Suppressor macrophage treated with lipopolysaccharide for 1 hour (primary cell): ENCODE data around the gene RNF19B.

Experiments used
- DNase-seq, 3 donors: peaks; one replicate each; pipeline ENCODE4 v3.0.0-alpha.2; 2020 to 2022

RNF19B gene

DNA sequence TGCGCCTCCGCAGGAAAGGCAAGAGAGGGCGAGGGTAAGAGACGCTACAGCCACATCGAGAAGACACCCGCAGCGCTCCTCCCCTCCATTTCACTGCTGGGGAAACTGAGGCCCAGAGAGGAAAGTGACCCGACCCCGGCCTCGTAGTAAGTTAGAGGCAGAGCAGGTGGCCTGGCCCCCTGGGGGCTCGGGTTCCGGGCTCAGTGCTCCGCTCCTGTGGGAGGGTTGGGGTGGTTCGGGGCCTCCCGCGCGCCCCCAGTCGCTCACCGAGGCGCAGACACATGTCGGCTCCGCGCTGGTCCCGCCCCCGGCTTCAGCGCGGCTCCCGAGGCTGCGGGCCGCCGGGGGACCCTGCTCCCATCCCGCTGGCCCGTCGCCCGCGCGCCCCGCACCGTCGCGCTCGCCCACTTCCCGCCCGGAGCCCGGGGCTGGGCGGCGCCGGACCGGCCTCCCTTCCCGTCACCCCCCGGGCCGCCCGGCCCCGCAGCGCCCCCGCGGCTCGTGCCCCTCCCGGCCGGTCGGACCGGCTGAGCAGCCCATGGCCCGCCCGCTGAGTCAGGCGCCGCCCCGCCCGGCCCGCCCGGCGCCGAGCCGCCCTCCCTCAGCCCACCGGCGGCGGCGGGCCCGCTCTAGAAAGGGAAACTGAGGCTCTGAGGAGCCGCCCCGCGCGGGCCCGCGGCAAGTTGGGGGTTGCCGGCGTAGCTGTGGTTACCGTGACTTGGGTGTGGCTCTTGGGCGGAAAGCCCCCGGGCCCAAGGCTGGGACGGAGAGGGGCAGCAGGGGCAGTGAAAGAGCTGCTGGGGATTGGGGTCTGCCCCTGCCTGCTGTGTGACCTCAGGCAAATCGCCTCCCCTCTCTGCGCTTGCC is 63.4 kb downstream of the RNF19B start, which contains the start of gene TMEM54:
Gene TMEM54, minus strand, starts transcription at position 434 of the 867 bp plus-strand sequence. Its CDS starts 151 bp downstream, at position 283.
- peak in 2 of 3 donors; percentile 61 to 76 for DNase-seq

DNA sequence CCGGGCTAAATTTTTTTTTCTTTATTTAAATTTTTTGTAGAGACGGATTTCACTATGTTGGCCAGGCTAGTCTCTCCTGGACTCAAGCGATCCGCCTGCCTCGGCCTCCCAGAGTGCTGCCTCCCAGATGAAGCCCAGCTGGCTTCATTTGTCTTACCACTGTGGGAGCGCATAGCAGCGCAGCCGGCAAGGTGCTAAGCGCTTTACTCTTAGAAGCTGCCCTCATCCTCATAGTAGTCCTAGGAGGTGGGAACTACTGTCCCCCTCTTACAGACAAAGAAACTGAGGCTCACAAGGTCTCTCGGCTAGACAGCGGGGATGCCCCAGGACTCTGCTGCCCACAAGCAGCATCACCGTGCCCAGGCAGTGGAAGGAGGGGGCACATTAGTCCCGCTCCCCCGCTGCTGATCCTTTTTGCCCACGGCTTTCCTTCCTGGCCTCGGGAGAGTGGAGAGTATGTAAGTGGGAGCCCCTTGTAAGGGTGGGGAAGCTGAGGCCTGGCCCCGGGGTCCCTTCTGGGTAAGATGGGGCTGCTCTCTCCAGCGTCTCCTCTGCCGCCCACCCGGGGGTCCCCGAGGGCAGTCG is 64.1 kb downstream of the RNF19B start:
- no peak for DNase-seq

DNA sequence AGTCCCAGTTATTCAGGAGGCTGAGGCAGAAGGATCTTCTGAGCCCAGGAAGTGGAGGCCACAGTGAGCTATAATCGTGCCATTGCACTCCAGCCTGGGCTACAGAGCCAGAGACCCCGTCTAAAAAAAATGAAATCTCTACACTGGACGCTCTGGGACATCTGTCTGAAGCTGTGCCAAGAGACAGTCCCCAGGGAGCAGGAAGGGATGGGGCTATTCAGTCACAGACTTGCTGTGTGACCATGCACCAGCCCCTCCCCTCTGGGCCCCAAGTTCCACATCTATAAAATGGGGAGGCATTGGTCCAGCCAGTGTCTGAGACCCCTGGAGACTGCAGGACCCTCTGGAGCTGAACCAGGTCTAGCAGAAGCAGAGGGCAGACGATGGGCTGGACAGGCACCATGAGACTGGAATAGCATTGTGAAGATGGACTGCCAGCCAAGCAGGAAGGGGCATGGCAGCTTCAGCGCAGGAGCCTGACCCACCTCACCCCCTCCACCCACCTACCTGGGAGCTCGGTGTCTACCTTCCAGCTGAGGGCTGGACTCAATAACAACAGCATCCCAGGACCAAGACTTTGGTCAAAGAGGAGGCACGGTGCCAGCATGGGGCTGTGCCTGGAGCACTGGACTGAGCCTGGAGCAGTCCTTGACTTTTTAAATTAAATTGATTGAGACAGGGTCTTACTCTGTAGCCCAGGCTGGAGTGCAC is 64.9 kb downstream of the RNF19B start:
- DNase-seq: no peak

DNA sequence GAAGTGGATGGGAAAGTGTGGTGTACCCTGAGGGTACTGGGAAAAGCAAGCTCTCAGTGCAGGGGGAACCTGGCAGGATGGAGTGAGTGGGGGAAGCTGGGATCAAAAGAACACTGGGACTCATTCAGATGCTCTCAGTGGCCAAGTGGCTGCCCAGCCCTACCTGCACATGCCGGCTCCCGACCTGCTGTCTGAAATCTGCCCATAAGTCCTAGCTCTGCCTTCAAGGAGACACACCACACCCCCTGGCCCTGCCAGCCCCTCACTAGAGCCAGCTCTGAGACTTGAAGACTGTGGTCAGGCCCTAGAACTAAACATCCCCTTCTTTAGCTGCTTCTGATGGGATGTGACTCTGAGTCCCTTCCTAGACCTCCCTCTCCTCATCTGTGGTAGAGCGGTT is 65.7 kb downstream of the RNF19B start:
- no peak for DNase-seq

DNA sequence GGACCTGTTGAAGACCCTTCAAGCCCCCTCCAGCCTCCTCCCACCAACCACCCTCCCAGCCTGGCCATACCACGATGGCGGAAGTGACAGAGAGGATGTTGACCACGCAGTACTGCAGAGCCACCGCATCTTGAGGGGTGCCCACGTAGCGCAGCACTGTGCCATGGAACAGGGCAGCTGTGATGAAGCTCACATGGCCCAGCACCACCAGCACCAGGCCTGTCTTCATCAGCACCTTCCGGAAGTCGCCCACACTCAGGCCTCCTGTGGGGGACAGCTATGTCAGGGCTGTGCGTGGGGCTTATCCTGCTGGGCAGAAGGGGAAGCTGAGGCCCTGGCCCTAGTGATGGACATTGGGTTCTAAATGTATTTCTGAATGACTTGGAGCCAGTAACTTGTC is 66.6 kb downstream of the RNF19B start:
- DNase-seq: no peak

DNA sequence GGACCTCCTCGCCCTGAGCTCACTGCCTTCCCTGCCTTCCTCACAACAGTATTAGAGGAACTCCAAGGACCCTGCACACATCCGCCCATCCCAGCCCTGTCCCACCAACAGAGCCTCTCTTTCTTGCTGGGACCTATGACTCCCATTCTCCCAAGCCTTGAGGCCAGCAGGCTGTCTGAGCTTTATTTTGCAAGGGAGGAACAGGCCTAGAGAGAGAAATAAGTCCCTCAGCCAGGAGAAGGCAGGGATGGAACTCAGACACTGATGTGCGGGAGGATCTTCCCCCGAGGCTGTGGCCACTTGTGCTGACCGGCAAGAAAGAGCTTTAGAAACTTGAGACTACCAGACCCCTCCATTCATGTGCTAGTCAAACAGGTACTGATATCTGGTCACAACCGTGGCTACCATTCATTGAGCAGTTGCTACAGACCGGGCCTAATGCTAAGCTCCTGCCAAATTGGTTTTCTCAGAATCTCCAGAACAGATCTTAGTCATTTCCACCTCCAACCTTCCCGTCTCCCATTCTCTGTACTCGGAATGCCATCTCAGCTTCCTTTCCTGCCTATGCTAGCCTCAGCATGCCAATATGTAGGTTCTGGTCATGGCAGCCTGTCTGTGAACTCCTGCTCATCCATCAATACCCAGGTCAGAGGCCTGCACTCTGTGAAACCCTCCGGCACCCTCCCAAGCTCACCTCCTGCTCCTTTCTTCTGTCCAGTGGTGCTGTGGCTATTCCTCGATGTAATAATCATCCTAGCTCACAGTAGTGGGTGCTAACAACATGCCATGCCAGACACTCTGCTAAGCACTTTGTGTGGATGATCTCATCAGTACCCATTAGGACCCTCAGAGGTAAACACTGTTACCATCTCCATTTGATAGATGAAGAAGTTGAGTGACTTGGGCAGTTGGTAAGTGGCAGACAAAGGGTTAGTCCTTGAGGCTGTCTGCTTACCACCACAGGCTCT is 67.2 kb downstream of the RNF19B start:
- DNase-seq: no peak

DNA sequence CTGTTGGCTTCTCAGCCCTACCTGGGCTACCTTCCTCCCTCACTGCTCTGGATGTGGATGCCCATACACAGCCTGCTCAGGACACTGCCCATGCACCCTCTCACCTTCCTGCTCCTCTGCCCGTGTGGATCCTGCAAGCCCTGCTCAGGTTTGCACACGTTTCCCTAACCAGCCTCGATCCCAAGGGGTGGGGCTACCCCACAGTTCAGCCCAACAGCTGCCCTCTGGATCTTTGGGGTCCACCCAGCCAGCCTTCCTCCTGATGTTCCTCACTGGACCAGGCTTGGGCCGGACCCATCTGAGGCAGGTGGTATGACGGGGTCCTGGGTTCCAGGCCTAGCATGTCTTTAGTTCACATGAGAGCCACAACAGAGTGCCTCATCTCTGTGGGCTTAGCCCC is 68.2 kb downstream of the RNF19B start:
- DNase-seq: no peak

DNA sequence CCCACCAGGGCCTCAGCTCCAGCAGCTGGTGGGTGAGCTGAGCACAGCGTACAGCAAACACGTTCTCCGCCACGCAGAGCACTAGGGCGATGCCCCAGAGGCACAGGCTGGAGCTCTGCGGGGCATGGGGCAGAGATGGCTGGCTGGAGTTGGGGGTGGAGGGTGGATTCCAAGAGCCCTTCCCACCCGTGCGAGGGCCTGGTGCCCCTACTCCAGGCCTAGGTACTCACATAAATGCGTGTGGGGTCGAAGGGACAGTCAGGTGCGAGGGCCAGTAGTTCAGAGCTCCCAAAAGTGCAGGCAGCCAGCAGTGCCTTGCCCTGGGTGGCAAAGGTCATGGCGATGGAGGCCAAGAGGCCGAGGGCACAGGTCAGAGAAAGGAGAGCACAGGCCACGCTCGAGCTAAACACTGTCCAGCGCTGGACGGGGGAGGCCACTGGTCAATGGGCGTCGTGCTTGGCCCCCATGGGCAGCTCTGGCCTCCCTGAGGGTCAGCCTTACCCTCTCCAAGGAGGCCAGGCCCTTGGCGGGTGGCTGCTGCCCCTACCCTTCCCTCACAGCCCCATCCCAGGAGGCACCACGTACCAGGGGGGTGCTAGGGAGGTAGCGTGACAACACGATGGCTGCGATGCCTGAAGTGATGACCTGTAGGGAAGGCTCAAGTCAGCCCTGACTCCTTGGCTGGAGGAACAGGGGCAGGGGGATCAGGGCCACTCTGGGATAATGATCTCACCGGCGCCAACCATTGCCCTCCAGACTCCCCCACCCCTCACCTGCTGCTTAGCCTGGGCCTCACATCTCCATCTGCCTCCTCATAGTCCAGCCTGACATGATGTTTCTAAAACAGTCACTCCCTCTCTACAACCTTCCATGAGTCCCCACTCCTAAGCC is 69.0 kb downstream of the RNF19B start:
- DNase-seq: no peak

DNA sequence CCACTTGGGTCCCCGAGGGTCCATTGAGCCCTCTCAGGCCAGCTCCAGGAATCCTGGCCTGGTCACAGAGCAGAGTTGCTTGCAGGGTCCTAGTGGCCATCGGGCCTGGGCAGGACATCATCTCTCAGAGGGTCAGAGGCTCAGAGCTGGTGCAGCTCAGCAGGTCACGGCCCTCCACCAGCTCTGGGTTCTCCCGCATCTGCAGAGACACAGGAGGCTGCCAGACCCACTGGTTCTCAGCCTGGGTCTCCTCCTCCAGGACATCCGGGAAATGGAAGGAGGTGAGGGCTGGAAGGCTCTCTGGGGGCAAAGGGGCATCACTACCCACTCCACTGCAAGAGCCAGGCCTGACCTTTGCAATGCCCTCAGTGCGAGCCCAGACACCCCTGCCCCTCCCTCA is 69.9 kb downstream of the RNF19B start:
- DNase-seq: no peak

DNA sequence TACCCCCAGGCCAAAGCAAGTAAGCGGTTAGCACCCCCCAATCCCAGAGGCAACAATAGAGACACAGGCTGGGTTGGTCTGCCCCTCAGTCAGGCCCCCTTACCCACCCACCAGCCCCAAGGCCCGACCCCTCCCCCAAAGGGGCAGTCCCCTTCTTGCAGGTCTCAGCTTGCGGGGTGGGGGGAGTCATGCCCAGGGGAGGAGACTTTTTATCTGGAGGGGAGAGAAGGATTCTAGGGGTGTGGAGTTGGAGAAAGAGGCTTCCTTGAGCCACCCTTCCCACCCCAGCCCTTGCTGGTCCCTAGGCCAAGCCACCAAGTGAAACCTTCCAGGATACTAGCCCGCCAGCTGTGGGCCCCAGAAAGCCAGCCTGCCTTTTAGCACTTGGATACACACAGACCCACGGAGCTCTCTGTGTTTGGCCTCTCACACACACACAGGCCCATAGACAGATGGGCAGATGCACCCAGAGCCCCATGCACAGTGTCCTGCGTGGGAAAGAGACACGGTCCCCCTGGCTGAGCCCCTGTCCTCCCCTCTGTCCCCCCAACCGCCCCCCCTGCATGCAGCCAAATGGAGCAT is 70.5 kb downstream of the RNF19B start:
- no peak for DNase-seq

DNA sequence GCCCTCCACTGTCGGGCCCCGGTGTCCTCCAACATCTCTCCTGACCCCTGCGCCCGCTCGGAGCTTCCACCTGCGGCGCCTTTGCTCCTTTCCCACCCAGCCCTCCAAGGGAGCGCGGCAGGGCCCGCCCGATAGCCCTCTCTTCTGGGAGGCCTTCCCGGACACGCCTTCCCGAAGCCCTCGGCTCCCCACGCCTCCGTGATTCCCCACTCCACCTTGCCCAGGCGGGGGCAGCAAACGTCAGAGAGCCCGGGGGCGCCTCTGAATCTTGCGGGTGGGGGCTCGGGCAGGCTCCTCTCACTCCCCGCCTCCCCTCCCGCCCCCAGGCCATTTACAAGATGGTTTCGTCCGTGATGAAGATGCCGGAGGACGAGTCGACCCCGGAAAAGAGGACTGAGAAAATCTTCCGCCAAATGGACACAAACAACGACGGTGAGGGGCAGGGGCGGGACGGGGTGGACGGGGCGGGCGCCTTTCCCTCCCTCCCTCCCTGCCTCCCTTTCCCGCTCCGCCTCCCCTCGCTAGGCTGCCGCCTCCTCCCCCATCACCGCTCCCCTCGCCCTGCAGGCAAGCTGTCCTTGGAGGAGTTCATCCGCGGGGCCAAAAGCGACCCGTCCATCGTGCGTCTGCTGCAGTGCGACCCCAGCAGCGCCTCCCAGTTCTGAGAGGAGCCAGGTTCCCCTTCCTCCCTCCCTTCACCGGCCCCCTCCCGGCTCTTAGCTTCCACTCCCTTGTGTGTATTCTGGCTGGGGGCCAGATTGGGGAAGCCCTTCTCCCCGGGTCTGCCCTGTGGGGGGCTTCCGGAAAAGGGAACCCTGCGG is 71.2 kb downstream of the RNF19B start:
- DNase-seq: peak in 1 of 3 donors; percentile 43

DNA sequence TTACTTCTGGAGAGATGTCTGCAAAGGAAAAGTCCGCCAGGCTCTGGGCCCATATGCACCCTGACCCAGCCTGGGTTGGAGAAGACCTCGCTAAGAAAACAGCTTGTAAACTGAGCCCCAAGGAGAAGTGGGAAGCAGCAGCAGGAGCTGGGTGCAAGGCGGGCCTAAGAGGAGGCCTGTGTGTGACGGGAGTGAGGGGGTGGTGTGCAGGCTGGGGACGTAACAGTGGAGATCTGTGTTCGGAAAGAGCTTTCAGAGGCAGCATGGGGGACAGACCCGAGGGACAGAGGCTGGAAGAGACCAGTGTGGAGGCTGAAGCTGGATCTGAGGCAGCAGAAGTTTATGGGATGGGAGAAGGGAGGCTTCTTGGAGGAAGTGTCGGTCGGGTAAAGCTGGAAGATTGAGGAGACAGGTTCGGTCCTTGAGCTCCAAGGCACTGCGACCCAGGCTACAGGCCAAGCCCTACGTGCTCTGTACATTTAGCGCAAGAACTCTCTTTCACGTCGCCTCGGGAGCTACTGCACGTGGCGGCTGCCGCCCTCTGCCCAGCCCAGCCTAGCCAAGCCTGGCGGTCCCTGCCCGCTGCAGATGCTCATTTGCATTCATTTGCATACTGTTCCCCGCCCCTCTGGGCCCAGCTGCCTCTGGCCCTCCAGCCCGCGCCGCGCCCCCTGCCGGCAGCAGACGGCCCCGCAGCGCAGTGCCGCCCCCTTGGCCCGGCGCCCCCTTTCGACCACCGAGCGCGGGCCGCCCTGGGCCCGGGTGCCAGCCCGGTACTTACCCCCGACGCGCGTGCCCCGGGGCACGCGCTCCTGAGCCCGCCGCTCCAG is 72.0 kb downstream of the RNF19B start:
- DNase-seq: peak; percentile 47 to 67 (median 55)

DNA sequence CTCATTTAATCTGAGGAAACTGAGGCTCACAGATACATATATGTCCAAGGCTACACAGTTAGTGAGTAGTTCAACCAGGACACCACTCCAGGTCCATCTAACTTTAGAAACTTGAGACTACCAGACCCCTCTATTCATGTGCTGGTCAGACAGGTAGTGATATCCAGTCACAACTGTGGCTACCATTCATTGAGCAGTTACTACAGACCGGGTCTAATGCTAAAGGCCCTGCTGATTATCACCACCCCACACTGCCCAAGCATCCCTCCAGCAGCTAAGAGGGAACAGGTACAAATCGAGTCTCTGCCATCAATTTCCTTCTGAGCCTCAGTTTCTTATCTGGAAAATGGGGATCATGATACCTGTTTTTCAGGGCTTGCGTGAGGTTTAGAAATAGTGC is 73.0 kb downstream of the RNF19B start:
- no peak for DNase-seq

DNA sequence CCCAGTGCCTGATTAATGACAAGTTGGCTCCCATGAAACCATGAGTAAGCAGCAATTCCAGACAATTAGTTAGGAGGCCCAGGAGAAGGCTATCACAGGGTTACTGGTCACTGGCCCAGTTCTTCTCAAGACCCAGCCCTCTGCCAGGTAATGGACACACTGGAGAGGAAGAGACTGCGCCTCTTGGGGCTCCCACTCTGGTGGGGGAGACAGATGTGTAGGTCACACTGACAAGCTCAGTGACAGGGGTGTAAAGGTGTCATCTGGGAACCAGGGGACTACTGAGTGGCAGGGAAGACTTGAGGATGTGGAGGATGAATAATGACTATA is 73.4 kb downstream of the RNF19B start:
- DNase-seq: no peak

DNA sequence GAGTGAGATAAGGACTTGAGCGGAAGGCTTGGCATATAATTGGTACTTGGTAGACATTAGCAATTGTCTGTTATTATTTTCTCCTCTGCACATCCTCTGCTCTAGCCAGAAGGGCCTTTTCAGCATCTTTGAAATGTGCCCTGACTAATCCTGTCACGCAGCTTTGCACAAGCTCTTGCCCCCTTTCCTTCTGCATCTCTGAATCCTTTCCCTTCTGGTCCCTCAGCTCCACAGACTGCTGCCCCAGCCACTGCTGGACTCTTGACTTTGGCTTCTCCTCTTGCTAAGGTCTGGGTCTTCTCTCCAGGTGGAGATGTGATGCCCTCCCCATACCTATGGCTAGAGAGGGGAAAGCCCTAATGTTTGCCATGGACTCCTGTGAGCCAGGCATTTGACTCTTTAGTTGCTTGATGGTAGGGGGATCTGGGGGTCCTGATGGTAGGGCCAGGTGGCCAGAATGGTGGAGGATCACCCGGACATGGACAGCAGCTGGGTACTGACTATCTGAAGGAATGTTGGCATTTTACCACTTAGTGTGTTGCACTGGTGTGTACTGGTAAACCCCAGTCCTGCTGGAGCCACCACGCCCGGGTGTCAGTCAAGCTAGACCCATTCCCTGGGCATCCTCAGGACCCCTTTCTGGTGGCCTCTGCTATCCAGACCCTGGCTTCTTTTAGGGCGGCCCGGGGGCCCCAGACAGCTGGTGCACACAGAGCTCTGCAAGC is 73.9 kb downstream of the RNF19B start:
- no peak for DNase-seq

DNA sequence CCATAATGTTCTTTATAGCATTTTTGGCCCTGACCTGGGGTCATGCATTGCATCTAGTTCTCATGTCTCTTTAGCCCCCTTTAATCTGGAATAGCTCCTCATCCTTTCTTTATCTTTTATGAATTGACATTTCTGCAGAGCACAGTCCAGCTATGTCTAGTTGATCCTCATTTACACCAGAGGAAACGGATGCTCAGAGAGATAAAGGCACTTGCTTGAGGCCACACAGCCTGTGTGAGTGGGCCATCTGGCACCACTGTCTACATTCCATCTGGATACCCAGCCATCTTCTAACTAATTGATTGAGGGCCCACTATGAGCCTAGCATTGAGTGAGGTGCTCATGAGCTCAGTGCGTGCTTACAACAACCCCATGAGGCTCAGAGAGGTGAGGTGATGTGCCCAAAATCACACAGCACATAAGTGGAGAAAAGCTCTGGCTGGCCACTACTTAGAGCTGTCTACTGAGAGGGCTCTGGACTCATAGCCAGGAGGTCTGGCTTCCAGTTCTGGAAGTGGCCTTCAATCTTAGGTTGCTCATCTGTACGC is 74.8 kb downstream of the RNF19B start:
- DNase-seq: no peak

DNA sequence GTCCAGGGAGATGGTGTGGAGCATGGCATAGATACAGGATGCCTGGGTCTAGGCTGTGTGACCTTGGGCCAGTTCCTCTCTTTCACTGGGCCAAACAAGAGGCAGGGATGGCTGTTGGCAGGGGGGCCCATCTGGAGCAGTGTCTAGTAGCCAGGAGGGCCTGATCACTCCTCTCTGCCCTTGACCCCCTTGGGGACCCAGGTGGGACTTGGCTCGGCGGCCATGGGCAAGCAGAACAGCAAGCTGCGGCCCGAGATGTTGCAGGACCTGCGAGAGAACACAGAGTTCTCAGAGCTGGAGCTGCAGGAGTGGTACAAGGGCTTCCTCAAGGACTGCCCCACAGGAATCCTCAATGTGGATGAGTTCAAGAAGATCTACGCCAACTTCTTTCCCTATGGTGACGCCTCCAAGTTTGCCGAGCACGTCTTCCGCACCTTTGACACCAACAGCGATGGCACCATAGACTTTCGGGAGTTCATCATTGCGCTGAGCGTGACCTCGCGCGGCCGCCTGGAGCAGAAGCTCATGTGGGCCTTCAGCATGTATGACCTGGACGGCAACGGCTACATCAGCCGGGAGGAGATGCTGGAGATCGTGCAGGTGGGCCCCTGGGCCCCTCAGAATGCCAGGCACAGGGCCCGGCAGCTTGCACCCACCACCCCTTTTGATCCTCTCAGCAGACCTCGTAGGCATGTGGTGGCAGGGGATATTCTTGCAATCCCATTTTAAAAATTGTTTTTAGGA is 75.8 kb downstream of the RNF19B start:
- DNase-seq: no peak

DNA sequence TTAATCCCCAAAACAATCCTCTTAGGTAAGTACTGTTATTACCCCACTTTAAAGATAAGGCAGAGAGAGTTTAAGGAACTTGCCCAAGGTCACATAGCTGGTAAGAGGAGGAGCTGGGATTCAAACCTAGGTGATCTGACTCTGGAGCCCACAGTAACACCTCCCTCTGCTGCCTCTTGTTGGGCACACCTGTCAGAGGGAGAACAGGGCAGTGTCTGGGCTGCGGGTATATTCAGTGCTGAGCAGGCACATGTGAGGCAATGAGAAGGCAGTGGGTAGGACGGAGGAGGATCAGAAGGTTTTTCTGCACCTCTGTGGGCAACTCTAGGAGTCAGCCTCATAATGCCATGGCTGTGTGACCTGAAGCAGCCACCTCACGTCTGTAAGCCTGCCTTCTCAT is 76.5 kb downstream of the RNF19B start:
- no peak for DNase-seq
